Upper lobe of right lung (tissue), 1 donor: ENCODE results near the gene TRIM43B. TPM values are rescaled to one million over a fixed set of nuclear protein-coding genes. Genes with fewer than 3 reads are reported as not detected.
"Not testable (repeated sequence)": the region's sequence is repeated elsewhere in the genome, so short reads cannot be mapped to it uniquely, and the experiment has no call there.

ENCODE experiments used
- ATAC-seq: fragments of 200-7000 bp; cut with Tn5 transposase; one replicate; pipeline ENCODE4 v1.9.1; 2020; ENCODE audit warnings: mild to moderate bottlenecking, moderate library complexity
- DNase-seq: peaks from one replicate; pipeline ENCODE4 v3.0.0-alpha.2; 2020
- H3K27ac ChIP-seq: fragments of 200-600 bp; one replicate; pipeline ENCODE4 v1.8.0; 2022
- H3K27me3 ChIP-seq: fragments of 200-600 bp; one replicate; pipeline ENCODE4 v1.8.0; 2022; ENCODE audit warnings: mild to moderate bottlenecking
- H3K36me3 ChIP-seq: fragments of 200-600 bp; one replicate; pipeline ENCODE4 v1.8.0; 2022
- H3K4me1 ChIP-seq: fragments of 200-600 bp; one replicate; pipeline ENCODE4 v1.8.0; 2022
- H3K4me3 ChIP-seq: fragments of 200-600 bp; one replicate; pipeline ENCODE4 v1.8.0; 2022; ENCODE audit warnings: mild to moderate bottlenecking
- H3K9me3 ChIP-seq: fragments of 200-600 bp; one replicate; pipeline ENCODE4 v1.8.0; 2022
- intact Hi-C: fragments of 100-400 bp; cut with DNase I; formaldehyde crosslinking; loops from one replicate; pipeline ENCODE4 v1.11.0; 2022
- total RNA-seq: library from RNA; stranded (reverse); fragmentation: NEBNext Ultra II Directional; extraction: Animal tissue kit (Norgen Biotek cat#: 25700); gene quantifications from one replicate; pipeline ENCODE4 v1.2.1, GENCODE V29; 2021
- donor health status: DM: no; HTN: yes; CAD: no; lungs with severe emphysema.

The TRIM43B gene
- total RNA-seq, 1 donor from 2014 or later = not detected

DNA sequence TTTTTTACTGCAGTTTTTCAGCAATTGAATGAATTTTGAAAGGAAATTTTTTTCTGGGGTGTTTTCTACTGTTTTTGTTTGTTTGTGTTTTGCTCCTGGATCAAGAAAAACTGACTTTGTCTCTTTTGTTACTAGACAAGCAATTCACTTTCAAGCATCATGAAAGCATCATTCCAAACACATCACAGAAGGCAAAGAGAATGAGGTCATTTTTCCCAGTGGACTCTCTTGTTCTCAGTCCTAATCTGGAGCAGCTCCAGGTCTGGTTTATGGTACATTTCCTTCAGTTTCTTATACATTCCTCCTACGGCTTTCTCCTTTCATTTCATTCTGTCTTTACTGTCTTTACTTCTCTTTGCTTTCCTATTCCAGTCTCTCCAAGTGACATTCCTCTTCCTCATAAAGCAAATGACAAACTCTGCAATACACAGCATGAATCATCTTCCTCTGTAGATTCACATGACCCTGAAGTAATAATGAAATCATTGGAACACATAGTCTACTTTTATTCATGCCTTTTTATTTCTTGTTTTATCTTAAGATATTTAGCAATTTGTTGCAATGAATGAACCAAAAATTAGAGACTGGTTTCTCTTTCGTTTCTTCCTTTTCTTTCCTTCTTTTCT, 42.0 kb downstream of the TRIM43B start:
- H3K9me3 ChIP-seq, H3K36me3 ChIP-seq, H3K4me1 ChIP-seq, H3K27me3 ChIP-seq, intact Hi-C loops, H3K27ac ChIP-seq, DNase-seq, H3K4me3 ChIP-seq: not testable (repeated sequence)
- peak; percentile 65 for ATAC-seq

- ATAC-seq = peak; percentile 33
- H3K36me3 ChIP-seq, H3K27ac ChIP-seq, H3K4me1 ChIP-seq, H3K9me3 ChIP-seq, H3K27me3 ChIP-seq, H3K4me3 ChIP-seq, intact Hi-C loops, DNase-seq: not testable (repeated sequence)
These were observed 48.7 kb downstream of the TRIM43B start for GRCh38 chr2:95435872-95436209.

GRCh38 chr2:95435162-95435871, 49.2 kb downstream of the TRIM43B start:
- intact Hi-C loops, H3K9me3 ChIP-seq, H3K4me1 ChIP-seq, H3K27me3 ChIP-seq, H3K36me3 ChIP-seq, H3K27ac ChIP-seq, DNase-seq, H3K4me3 ChIP-seq: not testable (repeated sequence)
- peak; percentile 64 for ATAC-seq

- intact Hi-C loops, H3K27ac ChIP-seq, H3K4me3 ChIP-seq, H3K27me3 ChIP-seq, H3K9me3 ChIP-seq, H3K4me1 ChIP-seq, H3K36me3 ChIP-seq: not testable (repeated sequence)
- DNase-seq = peak; percentile 83
- ATAC-seq = peak; percentile 87
These were observed 50.0 kb downstream of the TRIM43B start for GRCh38 chr2:95434507-95435076.

DNA sequence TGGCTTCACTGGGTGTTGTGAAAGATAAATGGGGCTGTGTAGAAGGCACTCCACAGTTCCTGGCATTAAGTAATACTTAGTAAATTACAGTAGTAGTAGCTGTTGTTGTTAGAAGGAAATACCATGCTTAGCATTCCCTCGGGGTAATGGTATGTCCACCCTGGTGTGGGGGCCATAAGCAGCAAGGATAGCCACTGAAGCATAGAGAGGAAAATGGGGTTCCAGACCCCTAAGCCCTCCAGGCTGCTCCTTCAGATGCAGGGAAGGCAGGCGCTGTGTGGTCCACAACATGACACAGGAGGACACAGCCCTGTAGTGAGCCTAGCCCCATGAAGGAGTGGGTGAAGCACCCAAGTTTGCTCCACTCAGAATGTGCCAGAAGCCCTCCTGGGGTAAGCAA, 50.6 kb downstream of the TRIM43B start:
- intact Hi-C loops, DNase-seq, H3K9me3 ChIP-seq, H3K36me3 ChIP-seq, H3K27ac ChIP-seq, H3K27me3 ChIP-seq, H3K4me3 ChIP-seq, ATAC-seq, H3K4me1 ChIP-seq: not testable (repeated sequence)

GRCh38 chr2:95433373-95433772, 51.2 kb downstream of the TRIM43B start:
- H3K4me1 ChIP-seq, H3K27me3 ChIP-seq, intact Hi-C loops, ATAC-seq, H3K9me3 ChIP-seq, H3K36me3 ChIP-seq, DNase-seq, H3K27ac ChIP-seq, H3K4me3 ChIP-seq: not testable (repeated sequence)

- H3K9me3 ChIP-seq, DNase-seq, H3K4me1 ChIP-seq, H3K4me3 ChIP-seq, H3K27ac ChIP-seq, H3K27me3 ChIP-seq, H3K36me3 ChIP-seq, intact Hi-C loops: not testable (repeated sequence)
- ATAC-seq = peak; percentile 78
These were observed 54.6 kb downstream of the TRIM43B start for GRCh38 chr2:95429748-95430467.

GRCh38 chr2:95427196-95427867, 57.2 kb downstream of the TRIM43B start:
- H3K27me3 ChIP-seq, H3K9me3 ChIP-seq, H3K4me3 ChIP-seq, H3K27ac ChIP-seq, intact Hi-C loops, H3K36me3 ChIP-seq, H3K4me1 ChIP-seq, DNase-seq, ATAC-seq: not testable (repeated sequence)

Other genes with a start within 250 kb of the TRIM43B start
- gene PROM2, start 210.3 kb downstream of the TRIM43B start, total RNA-seq = 6.0 TPM
- 3.0 TPM for gene KCNIP3, start 187.4 kb downstream of the TRIM43B start, total RNA-seq
- gene FAHD2A, start 82.0 kb downstream of the TRIM43B start, total RNA-seq = 22.8 TPM
- not detected for gene TRIM43, start 107.2 kb upstream of the TRIM43B start, total RNA-seq